OCI-M1 (cell line): ENCODE measurements around the gene PPIF.

Source experiments
- DNase-seq: peaks from one replicate; lab custom pipeline; 2025; lab: John Stamatoyannopoulos, UW

The PPIF gene

DNA sequence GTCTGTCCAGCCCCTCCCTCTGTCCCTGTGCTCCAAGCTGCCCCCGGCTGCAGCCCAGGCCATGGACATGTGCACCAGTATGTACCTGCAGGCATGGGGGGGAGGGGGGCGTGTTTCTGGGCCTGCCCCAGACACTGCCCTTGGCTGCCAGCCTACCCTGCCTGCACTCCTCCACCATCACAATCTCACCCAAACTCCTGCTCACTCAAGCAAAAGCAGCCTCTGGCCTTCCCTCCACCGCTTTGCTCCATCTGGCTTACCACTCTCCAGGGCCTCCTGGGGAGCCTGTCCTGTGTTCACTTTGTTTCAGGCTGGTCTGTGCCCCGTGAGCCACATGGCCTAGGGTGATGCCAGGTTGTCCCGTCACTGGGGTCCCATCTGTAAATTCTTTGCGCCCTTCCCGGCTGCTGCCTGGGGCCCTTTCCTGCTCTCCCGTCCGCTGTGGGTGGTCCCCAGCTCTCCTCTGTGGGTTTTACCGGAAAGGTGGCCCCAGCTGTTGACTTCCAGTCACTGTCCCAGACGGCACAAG, 33.3 kb upstream of the PPIF start:
- DNase-seq, result no peak

DNA sequence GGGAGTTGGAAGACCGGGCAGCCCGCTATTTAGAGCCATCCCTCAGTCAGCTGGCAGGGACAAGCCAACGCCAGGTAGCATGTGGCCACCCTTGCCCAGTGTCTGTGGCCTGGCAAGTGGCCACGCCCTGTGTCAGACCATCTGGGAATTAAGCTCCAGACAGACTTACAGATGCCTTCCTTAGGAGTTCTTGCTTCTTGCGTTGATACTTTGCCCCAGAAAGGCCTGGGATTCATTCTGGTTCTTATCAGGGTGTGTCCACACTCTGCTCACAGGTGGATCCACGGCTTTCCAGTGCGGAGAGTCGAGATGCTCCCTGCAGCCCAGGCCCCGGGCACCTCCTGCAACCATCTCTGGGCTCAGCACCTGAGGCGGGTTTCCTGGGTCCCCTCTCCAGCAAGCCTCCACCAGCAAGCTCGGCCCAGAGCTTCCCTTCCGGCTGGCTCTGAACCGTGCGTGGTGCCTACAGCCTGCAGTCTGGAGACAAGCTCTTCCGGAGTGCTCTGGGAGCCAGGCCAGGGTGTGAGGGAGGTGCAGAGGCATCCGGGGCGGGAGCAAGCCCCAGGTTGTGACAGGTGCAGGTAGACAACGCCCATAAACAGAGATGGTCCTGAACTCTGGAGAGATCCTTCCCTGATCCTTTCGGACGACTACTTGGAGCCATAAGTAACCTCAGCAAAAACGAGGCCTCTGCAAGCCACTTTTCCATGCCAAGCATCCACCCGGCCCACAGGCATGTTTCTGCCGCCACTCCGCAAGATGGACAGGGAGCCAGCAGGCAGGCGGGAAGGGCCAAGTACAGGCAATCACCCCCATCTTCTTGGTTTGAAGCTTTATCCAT, 32.3 kb upstream of the PPIF start:
- no peak for DNase-seq

DNA sequence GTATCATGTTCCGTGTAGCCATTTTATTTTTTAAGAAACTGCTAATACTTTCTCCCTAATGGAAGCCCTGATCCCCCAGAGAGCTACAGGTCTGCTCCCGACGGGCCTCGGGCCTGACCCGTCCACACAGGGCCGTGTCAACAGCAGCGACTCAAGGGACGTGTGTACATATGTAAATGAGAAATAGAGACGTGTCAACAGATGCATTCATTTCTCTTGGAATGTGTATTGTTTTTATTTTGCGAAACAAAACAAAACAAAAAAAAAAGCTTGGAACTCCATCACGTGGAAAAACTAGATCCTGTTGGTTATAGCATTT, 31.7 kb upstream of the PPIF start:
- no peak for DNase-seq

DNA sequence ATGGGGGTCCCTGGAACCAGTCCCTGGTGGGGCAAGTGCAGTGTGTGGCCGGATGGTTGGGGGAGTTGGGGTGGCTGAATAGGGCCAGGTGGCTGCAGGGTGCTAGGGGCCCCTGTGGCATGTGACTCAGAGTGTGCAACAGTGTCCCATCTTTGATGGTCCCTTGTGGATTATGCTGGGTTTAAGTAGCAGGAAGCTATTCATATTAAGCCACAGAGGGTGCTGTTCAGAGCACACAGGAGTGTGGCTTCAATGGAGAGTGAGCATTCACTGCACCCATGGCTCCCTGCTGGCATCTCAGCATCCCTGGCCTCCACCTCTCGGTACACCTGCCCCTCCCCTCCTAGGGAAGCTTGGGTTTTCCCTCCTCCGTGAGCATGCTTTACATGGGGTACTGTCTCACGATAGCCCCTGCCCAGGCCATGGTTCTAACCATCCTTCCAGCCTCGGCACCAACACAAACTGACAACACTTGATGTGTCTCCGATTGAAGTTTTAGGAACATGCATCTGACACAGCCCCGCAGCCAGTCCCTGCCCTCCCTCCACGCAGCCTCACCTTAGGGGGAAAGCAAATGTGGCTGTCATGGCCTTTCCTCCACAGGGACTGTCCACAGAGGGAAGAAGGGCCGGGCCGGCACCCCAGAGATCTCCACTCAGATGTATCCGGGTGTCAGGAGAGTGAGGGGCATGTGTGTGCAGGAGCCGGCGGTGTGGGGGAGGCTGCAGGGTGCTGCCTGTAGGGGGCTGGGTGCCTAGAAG, 30.4 kb upstream of the PPIF start:
- peak; percentile 49 for DNase-seq

DNA sequence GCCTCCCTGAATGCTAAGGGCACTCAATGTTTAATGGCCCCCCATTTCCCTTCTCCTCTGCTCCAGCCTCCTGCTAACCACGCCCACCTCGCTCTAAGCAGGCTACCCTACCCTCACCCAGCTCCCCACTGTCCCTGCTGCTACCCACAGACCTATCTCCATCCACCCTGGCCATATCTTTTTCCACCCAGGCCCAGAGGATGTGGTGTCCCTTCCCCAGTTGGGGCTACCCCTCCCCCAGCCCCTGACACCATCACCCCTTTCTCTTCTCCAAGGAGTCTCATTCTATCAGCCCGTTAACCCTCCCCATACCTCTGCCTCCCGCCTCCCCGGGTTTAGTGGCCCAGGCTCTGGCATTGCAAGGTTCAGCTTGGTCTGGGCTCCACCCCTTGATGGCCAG, 28.9 kb upstream of the PPIF start:
- DNase-seq, result peak; percentile 42

DNA sequence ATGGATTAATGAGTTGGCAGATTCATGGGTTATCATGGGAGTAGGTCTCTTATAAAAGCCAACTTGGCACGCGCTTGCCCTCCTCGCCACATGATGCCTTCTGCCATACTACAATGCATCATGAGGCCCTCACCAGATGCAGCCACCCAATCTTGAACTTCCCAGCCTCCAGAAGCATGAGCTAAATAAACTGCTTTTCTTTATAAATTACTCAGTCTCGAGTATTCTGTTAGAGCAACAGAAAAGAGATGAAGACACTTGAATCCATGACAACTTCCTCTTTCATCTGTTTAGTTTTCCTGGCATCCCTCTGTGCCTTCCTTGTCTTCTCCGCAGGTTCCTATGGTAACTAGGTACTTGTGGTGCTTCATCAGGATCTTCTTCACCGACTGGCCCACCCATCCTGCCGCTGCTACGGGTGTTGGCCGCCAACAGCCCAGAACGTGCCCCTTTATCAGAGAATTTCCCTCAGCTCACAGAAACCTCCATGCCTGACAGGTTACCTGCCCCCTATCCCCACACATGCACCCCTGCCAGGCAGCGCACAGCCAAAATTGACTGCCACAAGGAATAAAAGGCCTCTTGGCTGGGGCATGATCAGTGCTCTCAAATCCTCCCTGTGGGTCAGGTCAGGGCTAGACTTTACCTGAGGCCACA, 28.0 kb upstream of the PPIF start:
- DNase-seq, result peak; percentile 13

DNA sequence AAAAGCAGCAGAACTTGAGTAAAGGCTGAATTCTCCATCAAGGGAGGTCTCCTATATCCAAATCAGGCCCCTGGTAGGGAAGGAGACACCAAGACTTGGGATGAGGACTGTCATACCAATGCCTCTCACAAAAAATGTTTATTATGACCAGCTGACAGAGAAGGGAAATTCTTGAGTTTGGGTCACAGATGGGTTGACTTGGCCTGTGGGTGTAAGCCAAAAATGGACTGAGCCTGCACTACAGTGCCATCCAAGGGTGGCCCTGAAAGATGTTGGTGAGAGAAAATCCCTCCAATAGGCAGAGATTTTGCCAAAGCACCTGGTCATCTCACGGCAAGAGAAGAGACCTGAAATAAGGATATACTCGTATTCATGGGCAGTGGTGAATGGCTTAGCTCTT, 27.0 kb upstream of the PPIF start:
- no peak for DNase-seq

DNA sequence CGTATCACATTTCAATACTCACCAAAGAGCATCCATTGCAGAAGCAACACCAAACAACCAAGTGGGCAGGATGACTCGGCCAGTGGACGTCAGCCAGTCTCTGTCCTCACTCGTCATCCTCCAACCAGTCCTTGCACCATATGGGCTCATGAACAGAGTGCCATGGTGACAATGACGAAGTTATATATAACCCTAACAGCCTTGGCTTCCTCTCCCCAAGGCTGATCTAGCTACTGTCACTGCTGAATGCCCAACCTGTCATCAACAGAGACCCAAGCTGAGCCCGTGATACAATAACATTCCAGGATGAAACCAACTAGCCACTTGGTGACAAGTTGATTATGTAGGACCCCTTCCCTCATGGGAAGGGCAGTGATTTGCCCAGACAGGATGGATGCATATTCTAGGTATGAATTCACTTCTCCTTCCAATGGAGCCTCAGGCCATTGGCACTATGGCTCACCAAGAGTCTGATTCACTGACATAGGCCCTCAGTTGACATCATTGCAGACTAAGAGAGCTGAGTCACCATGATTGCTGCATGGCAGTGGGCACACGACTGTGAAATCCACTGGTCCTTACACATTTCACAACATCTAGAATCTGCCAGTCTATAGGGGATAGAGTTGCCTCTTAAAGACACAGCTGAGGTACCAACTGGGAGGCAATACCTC, 26.3 kb upstream of the PPIF start:
- peak; percentile 32 for DNase-seq

DNA sequence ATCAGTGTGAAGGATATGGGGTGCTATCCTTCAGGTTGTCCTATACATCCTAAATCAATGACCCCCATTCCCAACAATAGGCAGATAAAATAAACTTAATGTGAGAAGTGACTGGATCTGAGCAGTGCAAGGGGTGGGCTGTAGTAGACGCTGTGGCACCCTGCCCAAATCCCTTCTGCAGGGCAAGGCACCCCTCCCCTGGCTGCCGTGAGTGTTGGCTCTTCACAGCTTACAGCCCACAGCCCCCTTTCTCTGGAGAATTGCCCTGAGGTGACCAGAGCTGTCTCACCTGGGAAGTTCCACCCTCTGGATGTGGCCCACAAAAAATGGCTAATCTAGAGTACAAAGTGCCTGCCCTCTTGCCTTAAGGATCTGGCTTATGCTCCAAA, 25.8 kb upstream of the PPIF start:
- no peak for DNase-seq

DNA sequence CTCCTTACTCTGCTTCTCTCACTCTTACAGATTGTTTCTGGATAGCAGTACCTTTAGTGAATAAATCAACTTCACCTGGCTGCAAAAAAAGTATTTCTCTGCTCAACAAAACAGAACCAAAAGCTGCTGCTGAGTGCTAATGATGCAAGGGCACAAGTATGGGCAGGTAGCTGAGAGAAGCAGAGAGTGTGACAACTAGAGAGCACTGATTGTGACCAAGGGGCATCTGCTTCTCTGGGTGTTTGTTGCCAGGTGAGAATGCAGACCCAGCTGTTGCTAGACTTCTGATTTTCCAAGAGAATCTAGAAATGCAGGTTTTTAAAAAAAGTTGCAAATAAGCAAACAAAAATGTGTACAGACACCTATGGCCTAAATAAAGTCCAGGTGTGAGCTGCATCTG, 25.3 kb upstream of the PPIF start:
- no peak for DNase-seq

DNA sequence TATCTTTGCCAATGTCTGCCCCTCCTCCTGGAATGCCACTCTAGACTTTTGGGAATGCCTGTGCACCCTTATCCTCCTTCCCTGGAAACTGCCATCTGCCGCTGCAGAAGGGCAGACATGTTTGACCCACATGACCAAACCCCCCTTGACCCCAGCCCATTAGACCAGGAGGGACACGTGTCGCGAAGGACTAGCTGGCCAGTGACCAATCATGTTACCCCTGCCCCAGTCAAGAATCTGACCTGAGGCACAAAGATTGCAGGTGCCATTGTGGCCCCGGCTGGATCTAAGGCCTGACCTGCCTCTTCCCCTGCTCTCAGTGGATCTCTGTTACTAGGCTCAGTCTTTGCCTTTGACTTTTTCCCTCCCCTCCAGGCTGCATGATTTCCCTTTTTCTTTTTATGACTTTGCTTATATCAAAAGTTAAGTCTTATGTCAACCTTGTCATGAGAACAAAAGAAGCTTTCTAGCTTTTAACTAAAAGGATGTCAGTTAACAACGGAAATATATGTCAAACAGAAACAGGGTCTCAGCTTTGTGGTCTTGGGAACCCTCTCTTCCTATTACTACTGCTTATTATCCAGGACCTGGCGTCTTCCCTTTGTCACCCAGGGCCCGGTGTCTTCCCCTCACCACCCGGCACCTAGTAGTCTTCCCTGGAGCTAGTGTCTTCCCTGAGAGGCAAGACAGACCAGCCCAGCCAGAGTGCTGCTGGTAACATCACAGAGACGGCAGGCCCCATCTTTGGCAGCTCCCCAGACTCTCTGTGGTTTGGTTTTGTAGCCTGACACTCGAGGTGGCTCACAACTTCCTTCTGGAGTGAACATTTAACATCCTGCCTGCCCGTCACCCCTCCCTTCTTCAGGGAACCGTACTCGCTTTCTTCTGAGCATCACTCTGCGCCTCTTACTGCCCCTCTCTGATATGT, 24.4 kb upstream of the PPIF start:
- DNase-seq, result peak; percentile 88

DNA sequence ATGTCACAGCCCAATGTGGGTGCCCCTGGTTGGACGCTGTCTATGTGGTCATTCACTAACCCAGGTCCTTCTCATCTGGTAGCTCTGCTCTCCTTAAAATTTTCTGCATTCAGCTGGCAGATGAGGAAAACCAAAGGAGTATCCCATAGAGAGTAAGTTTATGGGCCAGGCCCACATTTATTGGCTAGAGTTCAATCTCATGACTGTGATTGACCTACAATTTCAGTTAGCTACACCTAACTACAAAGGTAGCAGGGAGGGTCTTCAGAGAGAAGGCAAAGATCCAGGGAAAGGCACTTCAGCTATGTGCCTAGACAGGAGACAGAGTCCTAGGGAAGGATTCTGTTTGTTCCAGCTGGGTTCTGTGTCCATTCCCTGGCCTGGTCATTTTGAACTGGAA, 23.7 kb upstream of the PPIF start:
- DNase-seq, result no peak

DNA sequence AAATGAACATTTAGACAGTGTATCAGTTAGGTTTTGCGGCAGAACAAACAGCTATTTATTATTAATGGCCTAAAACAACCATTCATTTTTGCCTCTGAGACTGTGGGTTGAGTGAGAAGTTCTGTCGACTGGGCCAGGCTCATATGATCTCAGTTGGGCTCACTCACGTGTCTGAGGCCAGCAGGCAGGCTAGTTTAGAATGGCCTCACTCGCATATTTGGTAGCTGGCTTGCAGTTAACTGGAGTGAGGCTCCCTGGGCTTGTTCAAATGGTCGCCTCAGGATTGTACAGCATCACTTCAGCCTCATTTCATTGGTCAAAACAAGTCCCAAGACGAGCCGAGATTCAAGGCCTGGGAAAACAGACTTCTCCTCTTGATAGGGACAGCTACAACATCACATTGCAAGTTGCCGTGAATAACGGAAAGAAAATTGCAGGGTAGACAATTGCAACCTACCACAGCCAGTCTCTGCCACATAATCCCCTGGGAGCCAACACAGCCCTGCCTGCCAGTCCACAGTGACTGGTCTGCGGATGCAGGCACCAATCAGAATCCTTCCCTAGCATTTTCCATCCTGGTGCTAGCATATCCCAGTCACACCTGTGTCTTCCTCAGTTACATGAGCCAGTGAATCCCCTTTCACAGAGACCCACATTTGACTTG, 23.1 kb upstream of the PPIF start:
- no peak for DNase-seq

DNA sequence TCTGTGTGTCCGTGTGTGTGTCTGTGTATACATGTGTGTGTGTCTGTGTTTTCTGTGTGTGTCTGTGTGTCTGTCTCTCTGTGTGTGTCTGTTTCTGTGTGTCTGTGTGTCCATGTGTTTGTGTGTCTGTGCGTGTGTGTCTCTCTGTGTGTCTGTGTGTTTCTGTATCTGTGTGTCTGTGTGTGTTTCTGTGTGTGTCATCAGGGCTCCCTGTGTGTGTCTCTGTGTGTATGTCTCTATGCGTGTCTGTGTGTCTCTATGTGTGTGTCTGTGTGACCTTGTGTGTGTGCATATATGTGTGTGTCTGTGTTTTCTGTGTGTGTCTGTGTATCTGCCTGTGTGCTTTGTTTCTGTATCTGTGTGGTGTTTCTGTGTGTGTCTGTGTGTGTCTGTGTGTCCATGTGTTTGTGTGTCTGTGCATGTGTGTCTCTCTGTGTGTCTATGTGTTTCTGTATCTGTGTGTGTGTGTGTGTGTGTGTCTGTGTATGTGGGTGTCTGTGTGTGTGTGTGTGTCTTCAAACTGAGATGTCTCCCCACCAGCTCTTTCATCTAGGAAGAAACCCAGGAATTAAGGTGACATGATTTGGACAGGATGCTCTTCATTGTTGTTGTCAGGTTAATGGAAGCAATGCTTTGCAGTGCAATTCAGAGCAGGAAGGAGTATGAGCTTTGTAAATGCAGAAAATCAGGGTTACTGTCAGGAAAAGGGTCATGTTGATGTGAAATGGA, 20.7 kb upstream of the PPIF start:
- DNase-seq, result no peak

DNA sequence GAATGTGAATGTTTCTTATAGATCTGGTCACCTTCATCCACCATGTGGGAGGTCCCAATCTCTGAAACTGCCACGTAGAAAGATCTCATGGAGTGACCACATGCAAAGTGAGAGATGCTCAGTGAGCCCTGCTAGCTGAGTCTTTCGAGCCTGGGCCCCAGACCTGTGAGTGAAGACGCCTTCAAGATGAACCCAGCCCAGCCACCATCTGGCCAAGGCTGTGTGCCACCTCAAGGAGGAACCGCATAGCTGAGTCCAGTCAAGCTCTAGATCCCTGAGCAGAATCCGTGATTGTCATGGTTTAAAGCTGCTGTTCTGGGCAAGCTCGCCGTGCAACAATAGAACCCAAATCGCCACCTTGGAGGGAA, 20.2 kb upstream of the PPIF start:
- DNase-seq, result no peak

DNA sequence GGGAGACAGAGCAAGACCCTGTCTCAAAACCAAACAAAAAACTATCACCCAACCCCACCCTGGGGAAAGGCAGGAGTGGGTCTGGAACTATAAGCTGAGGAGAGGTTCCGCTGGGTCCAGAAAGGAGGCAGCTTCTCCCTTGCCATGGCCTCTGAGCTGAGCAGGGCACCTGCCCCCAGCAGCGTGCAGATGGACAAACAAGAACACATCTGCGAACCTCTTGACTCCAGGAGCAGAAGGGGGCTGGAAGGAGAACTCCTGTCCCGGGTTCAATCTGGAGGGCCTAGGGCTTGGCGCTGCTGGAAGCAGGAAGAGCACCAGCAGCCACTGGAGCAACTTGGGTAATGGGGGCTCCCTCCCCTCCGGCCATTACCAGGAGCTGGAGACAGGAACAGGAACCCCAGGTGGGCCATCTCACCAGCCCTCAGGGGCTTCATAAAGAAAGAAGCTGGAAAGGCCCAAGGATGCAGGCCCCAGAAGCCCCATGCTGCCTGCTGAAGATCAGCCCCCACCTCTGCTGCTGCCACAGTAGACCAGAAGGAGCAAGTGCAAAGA, 19.0 kb upstream of the PPIF start:
- no peak for DNase-seq

DNA sequence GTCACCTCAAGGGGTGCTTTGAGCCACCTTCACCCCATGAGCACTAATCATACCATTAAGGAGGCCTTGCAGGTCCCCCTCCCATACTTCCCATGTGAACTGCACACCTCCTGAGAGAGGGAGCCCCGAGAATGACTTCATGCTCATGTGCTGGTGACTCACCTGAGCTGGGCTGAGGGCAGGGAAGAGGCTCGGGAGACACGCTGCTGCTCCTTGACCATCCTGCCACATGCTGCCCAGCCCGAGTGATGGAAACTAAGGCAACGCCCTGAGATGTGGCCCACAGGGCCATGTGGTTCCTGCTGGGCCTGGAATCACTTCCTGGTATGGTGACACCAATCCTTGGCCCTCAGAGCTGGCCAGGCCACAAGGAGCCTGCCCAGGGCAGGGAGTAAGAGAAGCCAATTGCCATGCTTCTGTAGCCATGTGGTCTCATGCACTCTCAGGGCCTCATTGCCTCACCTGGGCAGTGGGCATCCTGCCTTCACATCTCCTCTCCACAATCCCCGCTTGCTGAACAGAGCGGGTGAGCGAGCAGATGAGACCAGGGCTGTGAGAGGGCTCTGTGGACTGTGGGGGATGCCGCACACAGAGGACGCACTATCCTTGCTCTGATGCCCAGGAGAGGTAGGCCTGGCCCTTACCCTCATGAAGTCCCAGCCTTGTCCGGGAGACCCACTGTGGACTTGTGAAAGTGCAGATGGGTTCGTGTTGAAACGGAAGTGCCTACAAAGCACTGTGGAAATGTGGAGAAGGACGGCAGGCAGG, 18.3 kb upstream of the PPIF start:
- DNase-seq, result no peak

DNA sequence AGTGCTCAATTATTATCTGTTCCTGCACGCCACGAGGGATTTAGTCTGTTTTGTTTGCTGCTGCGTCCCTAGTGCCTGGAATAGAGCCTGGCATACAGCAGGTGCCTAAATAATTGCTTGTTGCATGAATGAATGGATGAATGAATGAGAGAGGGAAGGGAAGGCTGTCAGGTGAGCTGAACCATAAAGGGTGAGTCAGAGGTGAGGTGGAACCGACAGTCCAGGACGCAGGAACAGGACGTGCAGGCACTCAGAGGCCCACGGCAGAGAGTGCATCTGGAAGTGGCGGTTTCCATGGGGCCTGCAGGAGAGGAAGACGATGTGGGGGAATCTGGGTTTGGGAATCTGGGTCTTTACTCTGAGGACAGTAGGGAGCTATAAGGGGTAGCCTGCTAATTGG, 17.7 kb upstream of the PPIF start:
- DNase-seq, result no peak

DNA sequence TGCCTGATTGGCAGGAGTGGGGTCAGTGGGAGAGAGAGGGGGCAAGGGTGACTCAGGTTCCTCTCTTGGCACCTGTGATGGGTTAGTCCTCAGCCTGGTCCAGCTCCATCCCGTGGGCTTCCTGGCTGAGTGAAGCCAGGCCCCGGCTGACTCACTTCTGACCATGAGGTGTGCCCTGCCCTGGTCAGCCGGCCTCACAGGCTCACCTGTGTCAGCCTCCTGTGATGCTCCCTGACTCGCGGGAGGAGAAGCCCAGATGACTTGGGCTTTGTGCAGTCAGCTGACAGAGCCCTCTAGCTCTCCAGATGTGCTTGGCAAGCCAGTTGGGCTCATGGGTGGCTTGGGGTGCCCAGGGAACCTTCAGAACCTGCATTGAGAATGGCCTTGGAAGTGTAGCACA, 16.0 kb upstream of the PPIF start:
- DNase-seq, result no peak
